Peyer's patch (tissue), 4 donors: ENCODE data around the gene SUGCT.

Source experiments
- CTCF ChIP-seq, 6 experiments: fragments of 450-650 bp in 4 of 6; fragments of 200-600 bp in 2 of 6; sonication (generic) in 1 of 6; IDR thresholded peaks; one replicate each; pipeline ENCODE4 v1.5.1; 2017 to 2019; ENCODE audit warnings: antibody characterized with exemption in 6 of 6, mild to moderate bottlenecking in 3 of 6, moderate library complexity in 1 of 6
- POLR2A ChIP-seq, 2 donors: fragments of 450-650 bp; IDR thresholded peaks; one replicate each; pipeline ENCODE4 v1.5.1; 2017; ENCODE audit warnings: antibody characterized with exemption in 2 of 2, mild to moderate bottlenecking in 2 of 2, moderate library complexity in 2 of 2

GRCh38 chr7:40598915-40599314 lies 464.1 kb downstream of the SUGCT start:
- TF ChIP-seq CTCF (IDR thresholded peaks at IDR 0.05) (no peak), POLR2A (IDR thresholded peaks at IDR 0.05) (no peak)
